Spleen (tissue), 11 donors: ENCODE measurements around the gene UMPS. TPM values are rescaled to one million over a fixed set of nuclear protein-coding genes. Genes with fewer than 3 reads are reported as not detected.
A peak's percentile ranks its signal among the peaks of the same experiment; 100 is the strongest.

Experiments
- DNase-seq: peaks from one replicate; pipeline ENCODE4 v3.0.0-alpha.2; 2020
- H3K27ac ChIP-seq, 8 donors: fragments of 200-600 bp; sonication (generic) in 7 of 8; 1 replicate in 4 of 8; 2 replicates in 4 of 8; pipeline versions ENCODE4 v1.5.0 to v1.8.0; 2016 to 2021; ENCODE audit warnings: inconsistent platforms in 4 of 8, mild to moderate bottlenecking in 4 of 8, moderate library complexity in 1 of 8
- H3K27me3 ChIP-seq, 7 donors: fragments of 200-600 bp; sonication (generic) in 6 of 7; replicated peaks in 1 of 7; 1 replicate in 4 of 7; 2 replicates in 3 of 7; pipeline versions ENCODE4 v1.5.0 to v1.8.0; 2016 to 2021; ENCODE audit warnings: inconsistent platforms in 3 of 7, mild to moderate bottlenecking in 1 of 7
- H3K36me3 ChIP-seq, 6 donors: fragments of 200-600 bp; sonication (generic) in 5 of 6; 1 replicate in 4 of 6; 2 replicates in 2 of 6; pipeline versions ENCODE4 v1.5.0 to v1.8.0; 2016 to 2021; ENCODE audit warnings: inconsistent platforms in 2 of 6
- H3K4me1 ChIP-seq, 6 donors: fragments of 200-600 bp; sonication (generic) in 5 of 6; 1 replicate in 3 of 6; 2 replicates in 3 of 6; pipeline versions ENCODE4 v1.5.0 to v1.8.0; 2016 to 2021; ENCODE audit warnings: inconsistent platforms in 3 of 6
- H3K4me3 ChIP-seq, 8 donors: fragments of 200-600 bp; sonication (generic) in 7 of 8; 1 replicate in 4 of 8; 2 replicates in 4 of 8; pipeline versions ENCODE4 v1.5.0 to v1.8.0; 2016 to 2021; ENCODE audit warnings: inconsistent platforms in 4 of 8, mild to moderate bottlenecking in 4 of 8, moderate library complexity in 2 of 8
- H3K9me3 ChIP-seq, 8 donors: fragments of 200-600 bp; sonication (generic) in 7 of 8; 1 replicate in 4 of 8; 2 replicates in 4 of 8; pipeline versions ENCODE4 v1.5.0 to v1.8.0; 2016 to 2021; ENCODE audit warnings: inconsistent platforms in 4 of 8
- POLR2A ChIP-seq, 3 donors: fragments of 450-650 bp; IDR thresholded peaks; one replicate each; pipeline ENCODE4 v1.5.1; 2017; ENCODE audit warnings: antibody characterized with exemption in 3 of 3, mild to moderate bottlenecking in 1 of 3
- POLR2AphosphoS5 ChIP-seq, 3 donors: sonication (generic); formaldehyde crosslinking; IDR thresholded peaks; one replicate each; pipeline ENCODE4 v1.5.1; 2017; ENCODE audit warnings: antibody characterized with exemption in 3 of 3
- WGBS, 5 donors: extraction: QIAGEN DNeasy Blood & Tissue Kit in 3 of 5; methylation state at CpG; one replicate each; pipeline versions ENCODE4 v1.1.5 to v1.1.7; 2013 to 2018; 5-methylcytosine and 5-hydroxymethylcytosine counted together
- intact Hi-C: fragments of 100-400 bp; cut with DNase I; formaldehyde crosslinking; loops from one replicate; pipeline ENCODE4 v1.15.0; 2023; ENCODE audit warnings: low total_unique reads
- polyA plus RNA-seq, 3 donors: library from polyadenylated mRNA; stranded (reverse); fragments of 200-250 nt; gene quantifications; one replicate each; pipeline ENCODE4 v1.2.1, GENCODE V29; 2013
- total RNA-seq, 7 donors: library from RNA; depleted of rRNA in 3 of 7; stranded (reverse); fragments of >200 nt in 3 of 7; fragmentation: NEBNext Ultra II Directional in 4 of 7; extraction: Animal tissue kit (Norgen Biotek cat#: 25700) in 4 of 7; gene quantifications; one replicate each; pipeline versions ENCODE4 v1.1.0 to v1.2.1, GENCODE V29; 2016 to 2021
- TF ChIP-seq, protein P1 (sequence below), 11 experiments: fragments of 200-600 bp in 7 of 11; fragments of 450-650 bp in 4 of 11; sonication (generic) in 4 of 11; IDR thresholded peaks in 8 of 11; conservative IDR thresholded peaks in 3 of 11; 1 replicate in 7 of 11; 2 replicates in 4 of 11; pipeline versions ENCODE4 v1.4.0 to v1.8.0; 2016 to 2021; ENCODE audit warnings: antibody characterized with exemption in 11 of 11, inconsistent platforms in 4 of 11, mild to moderate bottlenecking in 1 of 11
- donor health status: healthy with polysubstance abuse.
- donor health status: DM: no; HTN: no; CAD: no; lungs with moderate emphysema.
- donor health status: DM: no; HTN: no; CAD: no.
- donor health status: Bipolar disorder and iron deficiency.
- donor health status: healthy.
- donor health status: DM: no; HTN: no; CAD: no.
- donor health status: DM: yes; HTN: yes; CAD: no.

The UMPS gene
- total and polyA plus RNA-seq, 10 donors: 11.2 to 41.8 (median 26.4) TPM

DNA sequence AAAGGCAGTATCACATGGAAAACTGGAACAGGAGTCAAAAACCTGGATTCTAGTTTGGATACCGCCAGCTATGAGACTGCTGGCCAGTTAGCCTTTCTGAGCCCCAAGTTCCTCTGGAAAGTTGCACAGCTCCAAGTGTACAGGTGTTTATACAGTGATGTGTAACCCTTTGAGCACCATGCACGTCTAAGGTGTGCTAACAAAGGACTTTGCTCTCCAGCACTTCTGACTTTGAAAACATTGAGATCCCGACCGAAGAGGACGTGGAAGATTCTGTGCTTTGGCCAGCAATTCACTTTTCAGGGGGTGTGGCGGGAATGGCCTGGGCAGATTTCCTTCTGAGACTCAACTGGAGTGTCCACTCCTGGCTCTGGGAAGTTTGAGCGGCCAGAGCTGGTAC, 45.8 kb upstream of the UMPS start:
- Histone ChIP-seq H3K4me3 (no peak overlapping the region), H3K9me3 (no peaks in the 10 kb centered on the region), H3K36me3 (peaks cover 0 to 13% (median 0%) of the 10 kb centered on the region in 6 donors), H3K27ac (peak overlapping the region in 1 of 8 donors; percentile 32), H3K4me1 (peaks cover 0 to 16% (median 12%) of the 10 kb centered on the region in 6 donors), H3K27me3 (peaks cover 0 to 4% (median 0%) of the 10 kb centered on the region in 7 donors)
- WGBS, 5 donors: 69 to 94% (median 78%) methylated on average over 7 of the region's 7 CpGs
- intact Hi-C loops: no loop called here
- no peak for DNase-seq
- TF ChIP-seq POLR2AphosphoS5 (IDR thresholded peaks at IDR 0.05): no peak
- TF ChIP-seq POLR2A (IDR thresholded peaks at IDR 0.05): no peak
- TF ChIP-seq, protein P1, sequence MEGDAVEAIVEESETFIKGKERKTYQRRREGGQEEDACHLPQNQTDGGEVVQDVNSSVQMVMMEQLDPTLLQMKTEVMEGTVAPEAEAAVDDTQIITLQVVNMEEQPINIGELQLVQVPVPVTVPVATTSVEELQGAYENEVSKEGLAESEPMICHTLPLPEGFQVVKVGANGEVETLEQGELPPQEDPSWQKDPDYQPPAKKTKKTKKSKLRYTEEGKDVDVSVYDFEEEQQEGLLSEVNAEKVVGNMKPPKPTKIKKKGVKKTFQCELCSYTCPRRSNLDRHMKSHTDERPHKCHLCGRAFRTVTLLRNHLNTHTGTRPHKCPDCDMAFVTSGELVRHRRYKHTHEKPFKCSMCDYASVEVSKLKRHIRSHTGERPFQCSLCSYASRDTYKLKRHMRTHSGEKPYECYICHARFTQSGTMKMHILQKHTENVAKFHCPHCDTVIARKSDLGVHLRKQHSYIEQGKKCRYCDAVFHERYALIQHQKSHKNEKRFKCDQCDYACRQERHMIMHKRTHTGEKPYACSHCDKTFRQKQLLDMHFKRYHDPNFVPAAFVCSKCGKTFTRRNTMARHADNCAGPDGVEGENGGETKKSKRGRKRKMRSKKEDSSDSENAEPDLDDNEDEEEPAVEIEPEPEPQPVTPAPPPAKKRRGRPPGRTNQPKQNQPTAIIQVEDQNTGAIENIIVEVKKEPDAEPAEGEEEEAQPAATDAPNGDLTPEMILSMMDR (IDR thresholded peaks at IDR 0.05 in 8 of 11, conservative IDR thresholded peaks at IDR 0.05 in 3 of 11): no peak

GRCh38 chr3:124685067-124685466, 45.2 kb upstream of the UMPS start:
- Histone ChIP-seq H3K36me3 (peaks cover 0 to 8% (median 0%) of the 10 kb centered on the region in 6 donors), H3K27ac (peak overlapping the region in 2 of 8 donors; percentile 15 to 32), H3K4me1 (peaks cover 0 to 17% (median 12%) of the 10 kb centered on the region in 6 donors), H3K27me3 (peaks cover 0 to 4% (median 0%) of the 10 kb centered on the region in 7 donors), H3K4me3 (no peak overlapping the region), H3K9me3 (no peaks in the 10 kb centered on the region)
- TF ChIP-seq POLR2AphosphoS5 (IDR thresholded peaks at IDR 0.05) (no peak), POLR2A (IDR thresholded peaks at IDR 0.05) (no peak)
- TF ChIP-seq, protein P1 (IDR thresholded peaks at IDR 0.05 in 8 of 11, conservative IDR thresholded peaks at IDR 0.05 in 3 of 11): no peak
- no peak for DNase-seq
- WGBS, 5 donors: 62 to 71% (median 66%) methylated on average over 5 of the region's 5 CpGs
- intact Hi-C loops: loop anchor here (5.0 kb wide), 1 partner anchor 118 kb away; no protein-coding TSS in a partner anchor

DNA sequence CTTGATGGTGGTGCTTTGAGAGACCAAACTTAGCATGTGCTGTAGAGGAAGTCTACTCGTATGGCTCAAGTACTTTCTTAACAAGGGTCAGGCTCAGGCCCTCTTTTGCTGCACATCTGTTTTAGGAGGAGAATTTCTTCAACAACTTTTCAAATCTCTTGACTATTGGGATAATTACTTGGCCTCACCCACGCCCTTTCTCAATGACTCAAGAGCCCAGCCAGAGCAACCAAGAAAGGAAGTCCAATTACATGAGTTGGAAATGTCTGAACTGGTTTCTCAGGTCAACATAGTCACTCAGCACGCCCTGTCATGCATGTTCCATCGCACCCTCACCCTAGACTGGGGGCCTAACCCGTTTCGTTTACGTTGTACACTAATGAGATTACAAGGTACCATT, 44.8 kb upstream of the UMPS start:
- TF ChIP-seq POLR2AphosphoS5 (IDR thresholded peaks at IDR 0.05) (no peak), POLR2A (IDR thresholded peaks at IDR 0.05) (no peak)
- TF ChIP-seq, protein P1 (IDR thresholded peaks at IDR 0.05 in 8 of 11, conservative IDR thresholded peaks at IDR 0.05 in 3 of 11): no peak
- no peak for DNase-seq
- peak overlapping the region in 2 of 8 donors; percentile 15 to 32 for H3K27ac ChIP-seq
- H3K4me3 ChIP-seq: no peak overlapping the region
- 69 to 76% (median 75%) methylated on average over 7 of the region's 7 CpGs for WGBS, 5 donors
- H3K9me3 ChIP-seq: no peaks in the 10 kb centered on the region
- H3K36me3 ChIP-seq: peaks cover 0 to 5% (median 0%) of the 10 kb centered on the region in 6 donors
- peaks cover 0 to 17% (median 12%) of the 10 kb centered on the region in 6 donors for H3K4me1 ChIP-seq
- intact Hi-C loops: loop anchor here (5.0 kb wide), 1 partner anchor 118 kb away; no protein-coding TSS in a partner anchor
- H3K27me3 ChIP-seq: peaks cover 0 to 4% (median 0%) of the 10 kb centered on the region in 7 donors

GRCh38 chr3:124686028-124686670, 44.1 kb upstream of the UMPS start:
- DNase-seq: no peak
- intact Hi-C loops: loop anchor here (5.0 kb wide), 1 partner anchor 119 kb away; no protein-coding TSS in a partner anchor

More at GRCh38 chr3:124686028-124686670, 44.1 kb upstream of the UMPS start:
- 72 to 96% (median 94%) methylated on average over 3 of the region's 3 CpGs for WGBS, 5 donors
- Histone ChIP-seq H3K4me3 (no peak overlapping the region), H3K36me3 (no peaks in the 10 kb centered on the region), H3K27me3 (peaks cover 0 to 4% (median 0%) of the 10 kb centered on the region in 7 donors), H3K9me3 (no peaks in the 10 kb centered on the region), H3K4me1 (peaks cover 0 to 17% (median 12%) of the 10 kb centered on the region in 6 donors), H3K27ac (no peak overlapping the region)
- TF ChIP-seq, protein P1 (IDR thresholded peaks at IDR 0.05 in 8 of 11, conservative IDR thresholded peaks at IDR 0.05 in 3 of 11): no peak
- TF ChIP-seq POLR2AphosphoS5 (IDR thresholded peaks at IDR 0.05): no peak
- no peak for TF ChIP-seq POLR2A (IDR thresholded peaks at IDR 0.05)
